Vagina (tissue), 2 donors: ENCODE results near the gene CADPS. TPM values are rescaled to one million over a fixed set of nuclear protein-coding genes. Genes with fewer than 3 reads are reported as not detected.

ENCODE experiments used
- DNase-seq, 2 donors: peaks; one replicate each; pipeline ENCODE4 v3.0.0-alpha.2; 2017; ENCODE audit errors: extremely low spot score in 2 of 2
- H3K27ac ChIP-seq: fragments of 200-600 bp; sonication (generic); one replicate; pipeline ENCODE4 v1.5.1; 2019
- H3K27me3 ChIP-seq: fragments of 200-600 bp; sonication (generic); one replicate; pipeline ENCODE4 v1.5.1; 2019
- H3K36me3 ChIP-seq, 2 donors: fragments of 200-600 bp; sonication (generic); one replicate each; pipeline ENCODE4 v1.5.1; 2017 to 2019
- H3K4me1 ChIP-seq: fragments of 200-600 bp; sonication (generic); one replicate; pipeline ENCODE4 v1.5.1; 2019
- H3K4me3 ChIP-seq, 2 donors: fragments of 200-600 bp; sonication (generic); 1 replicate in 1 of 2; 2 replicates in 1 of 2; pipeline ENCODE4 v1.5.1; 2016 to 2019
- H3K9me3 ChIP-seq: fragments of 200-600 bp; sonication (generic); one replicate; pipeline ENCODE4 v1.5.1; 2019
- POLR2A ChIP-seq, 2 donors: fragments of 450-650 bp; IDR thresholded peaks; one replicate each; pipeline ENCODE4 v1.6.1; 2017; ENCODE audit warnings: antibody characterized with exemption in 2 of 2, mild to moderate bottlenecking in 2 of 2, moderate library complexity in 2 of 2
- POLR2AphosphoS5 ChIP-seq, 2 donors: sonication (generic); formaldehyde crosslinking; IDR thresholded peaks; one replicate each; pipeline ENCODE4 v1.9.0; 2017; ENCODE audit warnings: antibody characterized with exemption in 2 of 2, mild to moderate bottlenecking in 2 of 2, low read depth in 1 of 2; ENCODE audit not compliant: insufficient read depth in 1 of 2
- intact Hi-C: fragments of 100-400 bp; cut with DNase I; formaldehyde crosslinking; loops from one replicate; pipeline ENCODE4 v1.15.1; 2023
- total RNA-seq: library from RNA; depleted of rRNA; stranded (reverse); fragments of >200 nt; gene quantifications from one replicate; pipeline ENCODE4 v1.2.3, GENCODE V29; 2016
- TF ChIP-seq, protein P1 (sequence below), 3 experiments: fragments of 450-650 bp in 2 of 3; fragments of 200-600 bp in 1 of 3; sonication (generic) in 1 of 3; IDR thresholded peaks; one replicate each; pipeline ENCODE4 v1.5.1; 2017 to 2019; ENCODE audit warnings: antibody characterized with exemption in 3 of 3, mild to moderate bottlenecking in 2 of 3, moderate library complexity in 2 of 3

Gene CADPS
- total RNA-seq, 1 donor from 2014 or later = 12.8 TPM

DNA sequence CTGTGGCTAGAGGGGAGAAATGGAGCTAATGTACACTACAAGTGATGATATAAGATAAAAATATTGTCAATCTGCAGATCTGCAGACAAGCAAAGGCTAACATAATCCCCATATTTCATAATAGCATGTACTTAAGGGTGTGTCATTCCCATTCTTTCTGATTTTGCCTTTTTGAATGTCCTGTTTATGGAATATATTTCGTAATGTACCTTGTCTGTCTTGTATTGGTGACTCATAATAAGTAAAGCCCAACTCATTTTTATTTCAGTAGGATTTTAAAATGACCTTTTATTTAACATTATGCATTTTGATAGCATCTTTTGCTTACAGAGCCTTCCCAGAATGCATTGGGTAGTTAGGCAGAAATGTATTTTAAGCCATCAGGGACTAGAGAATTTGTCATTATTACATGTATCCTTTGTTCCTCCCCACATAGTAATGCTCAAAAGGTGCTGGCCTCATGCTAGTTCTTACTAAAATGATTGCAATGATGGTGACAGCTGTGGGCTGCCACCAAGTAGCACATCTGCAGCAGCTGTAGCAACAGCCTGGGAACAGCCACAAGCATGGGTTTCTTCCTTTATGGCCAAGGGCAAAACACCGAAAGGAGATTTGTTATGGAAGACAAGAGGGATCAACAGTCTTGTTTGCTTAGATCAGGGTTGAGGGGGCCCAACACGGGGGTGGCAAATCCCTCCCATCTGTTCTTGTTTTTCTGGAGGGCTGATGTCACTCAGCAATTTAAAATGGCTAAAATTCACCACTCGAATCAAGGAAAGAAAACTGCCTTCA is 188.5 kb downstream of the CADPS start:
- no peak for DNase-seq
- intact Hi-C loops = no loop called here
- Histone ChIP-seq H3K27ac (no peak overlapping the region), H3K9me3 (no peaks in the 10 kb centered on the region), H3K4me3 (no peak overlapping the region), H3K27me3 (no peaks in the 10 kb centered on the region), H3K4me1 (no peaks in the 10 kb centered on the region), H3K36me3 (no peaks in the 10 kb centered on the region)
- TF ChIP-seq POLR2AphosphoS5 (IDR thresholded peaks at IDR 0.05; ENCODE audit: insufficient read depth in 1 of 2, low read depth in 1 of 2) = peak in 1 of 2 donors; percentile 66
- TF ChIP-seq, protein P1, sequence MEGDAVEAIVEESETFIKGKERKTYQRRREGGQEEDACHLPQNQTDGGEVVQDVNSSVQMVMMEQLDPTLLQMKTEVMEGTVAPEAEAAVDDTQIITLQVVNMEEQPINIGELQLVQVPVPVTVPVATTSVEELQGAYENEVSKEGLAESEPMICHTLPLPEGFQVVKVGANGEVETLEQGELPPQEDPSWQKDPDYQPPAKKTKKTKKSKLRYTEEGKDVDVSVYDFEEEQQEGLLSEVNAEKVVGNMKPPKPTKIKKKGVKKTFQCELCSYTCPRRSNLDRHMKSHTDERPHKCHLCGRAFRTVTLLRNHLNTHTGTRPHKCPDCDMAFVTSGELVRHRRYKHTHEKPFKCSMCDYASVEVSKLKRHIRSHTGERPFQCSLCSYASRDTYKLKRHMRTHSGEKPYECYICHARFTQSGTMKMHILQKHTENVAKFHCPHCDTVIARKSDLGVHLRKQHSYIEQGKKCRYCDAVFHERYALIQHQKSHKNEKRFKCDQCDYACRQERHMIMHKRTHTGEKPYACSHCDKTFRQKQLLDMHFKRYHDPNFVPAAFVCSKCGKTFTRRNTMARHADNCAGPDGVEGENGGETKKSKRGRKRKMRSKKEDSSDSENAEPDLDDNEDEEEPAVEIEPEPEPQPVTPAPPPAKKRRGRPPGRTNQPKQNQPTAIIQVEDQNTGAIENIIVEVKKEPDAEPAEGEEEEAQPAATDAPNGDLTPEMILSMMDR (IDR thresholded peaks at IDR 0.05) = no peak

DNA sequence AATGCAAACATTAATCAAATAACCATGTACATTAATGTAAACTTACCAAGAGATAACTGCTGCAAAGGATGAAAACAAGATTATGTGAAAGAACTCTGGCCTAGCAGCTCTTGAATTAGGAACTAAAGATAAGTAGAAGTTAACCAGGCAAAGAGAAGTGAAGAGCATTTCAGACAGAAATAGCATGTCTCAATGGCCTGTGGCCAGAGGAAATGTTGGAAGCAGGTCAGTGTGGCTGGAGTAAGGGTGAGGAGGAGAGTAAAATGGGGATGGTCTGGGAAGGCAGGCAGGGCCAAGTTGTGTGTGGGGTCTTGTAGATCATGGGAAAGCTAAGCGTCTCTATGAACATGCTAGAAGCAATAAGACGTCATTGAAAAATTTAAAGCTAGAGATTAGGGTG is 192.4 kb downstream of the CADPS start:
- TF ChIP-seq, protein P1 (IDR thresholded peaks at IDR 0.05) = no peak
- no peak for TF ChIP-seq POLR2AphosphoS5 (IDR thresholded peaks at IDR 0.05; ENCODE audit: insufficient read depth in 1 of 2, low read depth in 1 of 2)
- TF ChIP-seq POLR2A (IDR thresholded peaks at IDR 0.05) = no peak
- H3K27ac ChIP-seq = no peak overlapping the region
- H3K4me3 ChIP-seq = no peak overlapping the region
- intact Hi-C loops = no loop called here
- H3K9me3 ChIP-seq = no peaks in the 10 kb centered on the region
- H3K36me3 ChIP-seq = no peaks in the 10 kb centered on the region
- no peaks in the 10 kb centered on the region for H3K27me3 ChIP-seq
- no peak for DNase-seq
- H3K4me1 ChIP-seq = no peaks in the 10 kb centered on the region

DNA sequence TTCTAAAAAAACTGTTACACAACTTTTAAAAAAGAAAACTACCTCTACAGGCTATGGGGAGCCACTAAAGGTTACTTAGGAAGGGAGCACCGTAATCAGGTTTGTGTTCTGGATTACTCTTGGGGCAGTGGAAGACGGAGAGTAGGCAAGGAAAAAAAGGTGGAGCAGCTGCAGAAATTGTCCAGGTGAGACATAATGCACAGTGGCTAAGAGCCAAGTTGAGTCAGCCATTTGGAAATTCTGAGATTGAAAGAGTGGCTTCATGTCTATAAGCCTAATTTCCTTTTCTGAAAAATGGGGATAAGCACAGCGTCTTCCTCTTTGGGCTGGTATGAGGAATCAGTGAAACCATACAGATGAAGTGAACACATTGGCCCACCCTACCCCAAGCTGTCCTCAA is 195.2 kb downstream of the CADPS start:
- Histone ChIP-seq H3K36me3 (no peaks in the 10 kb centered on the region), H3K9me3 (no peaks in the 10 kb centered on the region), H3K4me1 (no peaks in the 10 kb centered on the region), H3K27me3 (no peaks in the 10 kb centered on the region), H3K27ac (no peak overlapping the region), H3K4me3 (no peak overlapping the region)
- TF ChIP-seq POLR2AphosphoS5 (IDR thresholded peaks at IDR 0.05; ENCODE audit: insufficient read depth in 1 of 2, low read depth in 1 of 2) (no peak), POLR2A (IDR thresholded peaks at IDR 0.05) (no peak)
- TF ChIP-seq, protein P1 (IDR thresholded peaks at IDR 0.05) = no peak
- intact Hi-C loops = no loop called here
- DNase-seq = no peak

DNA sequence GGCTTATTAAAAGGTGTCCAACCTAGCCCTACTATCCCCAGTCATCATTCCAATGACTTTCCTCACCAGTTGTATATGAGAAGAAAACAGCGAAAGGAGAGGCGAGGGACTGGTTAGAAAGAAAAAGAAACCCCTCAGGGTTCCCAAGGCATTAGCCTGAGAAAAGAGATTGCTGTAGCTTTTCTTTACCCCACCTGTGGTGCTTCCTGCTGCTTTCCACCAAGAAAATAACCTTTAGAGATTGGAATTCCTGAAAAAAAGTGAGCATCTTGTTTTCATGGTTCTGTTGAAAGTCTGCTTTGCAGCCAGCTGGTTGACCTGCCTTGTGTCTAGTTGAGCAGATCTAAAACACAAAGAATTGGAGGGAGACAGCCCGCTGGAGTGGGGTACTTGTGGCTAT is 196.4 kb downstream of the CADPS start:
- Histone ChIP-seq H3K9me3 (no peaks in the 10 kb centered on the region), H3K27ac (no peak overlapping the region), H3K27me3 (no peaks in the 10 kb centered on the region), H3K4me1 (no peaks in the 10 kb centered on the region), H3K36me3 (no peaks in the 10 kb centered on the region), H3K4me3 (no peak overlapping the region)
- intact Hi-C loops = no loop called here
- no peak for DNase-seq
- TF ChIP-seq, protein P1 (IDR thresholded peaks at IDR 0.05) = no peak
- TF ChIP-seq POLR2A (IDR thresholded peaks at IDR 0.05) (no peak), POLR2AphosphoS5 (IDR thresholded peaks at IDR 0.05; ENCODE audit: insufficient read depth in 1 of 2, low read depth in 1 of 2) (no peak)

DNA sequence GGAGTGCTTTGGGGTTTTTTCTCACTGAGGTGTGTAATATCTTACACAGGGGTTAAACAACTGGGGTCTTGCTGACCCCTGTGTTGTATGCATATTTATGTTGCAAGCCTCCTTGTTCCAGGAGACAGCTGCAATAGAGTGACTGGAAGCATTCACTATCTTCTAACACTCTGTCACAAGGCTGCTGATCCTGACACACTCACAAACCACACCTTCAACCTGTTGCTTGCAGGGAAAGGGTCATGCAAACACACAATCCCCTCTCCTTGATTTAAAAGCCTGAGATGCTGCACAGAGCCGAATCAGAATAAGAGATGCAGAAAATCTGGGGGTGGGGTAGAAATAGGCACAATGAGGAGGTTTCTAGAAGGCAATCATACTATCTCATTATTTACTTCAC is 197.3 kb downstream of the CADPS start:
- Histone ChIP-seq H3K4me1 (no peaks in the 10 kb centered on the region), H3K27me3 (no peaks in the 10 kb centered on the region), H3K9me3 (no peaks in the 10 kb centered on the region), H3K4me3 (no peak overlapping the region), H3K36me3 (no peaks in the 10 kb centered on the region), H3K27ac (no peak overlapping the region)
- TF ChIP-seq, protein P1 (IDR thresholded peaks at IDR 0.05) = no peak
- intact Hi-C loops = no loop called here
- DNase-seq = no peak
